WTC11 (cell line): ENCODE data around the gene VLDLR. TPM values are rescaled to one million over a fixed set of nuclear protein-coding genes. Genes with fewer than 3 reads are reported as not detected.

Source experiments
- ATAC-seq: fragments of 200-7000 bp; cut with Tn5 transposase; 2 replicates; pipeline ENCODE4 v1.10.0; 2021; ENCODE audit warnings: mild to moderate bottlenecking, moderate library complexity
- CTCF ChIA-PET: fragments of 300-600 bp; sonication (Branson Sonifier 250); formaldehyde crosslinking; loops from one replicate; lab custom pipeline; 2021; ENCODE audit warnings: antibody characterized with exemption; lab: Charles Lee
- POLR2A ChIA-PET: fragments of 350-600 bp; sonication (Branson Sonifier 250); formaldehyde crosslinking; loops from one replicate; lab custom pipeline; 2021; ENCODE audit warnings: antibody characterized with exemption; lab: Charles Lee
- DNase-seq: peaks from one replicate; pipeline ENCODE4 v3.0.0; 2021; ENCODE audit warnings: low spot score
- H3K27ac Mint-ChIP-seq: 2 replicates; pipeline ENCODE4 v1.8.0; 2021; ENCODE audit warnings: mixed read lengths
- H3K27me3 Mint-ChIP-seq: 2 replicates; pipeline ENCODE4 v1.8.0; 2021; ENCODE audit warnings: low read depth, mild to moderate bottlenecking, moderate library complexity, mixed read lengths
- H3K36me3 Mint-ChIP-seq: 2 replicates; pipeline ENCODE4 v1.8.0; 2021; ENCODE audit warnings: mixed read lengths
- H3K4me1 Mint-ChIP-seq: 2 replicates; pipeline ENCODE4 v1.8.0; 2022; ENCODE audit warnings: mixed read lengths
- H3K4me3 Mint-ChIP-seq: 2 replicates; pipeline ENCODE4 v1.8.0; 2021; ENCODE audit warnings: mild to moderate bottlenecking, moderate library complexity, mixed read lengths
- H3K9me3 Mint-ChIP-seq: 2 replicates; pipeline ENCODE4 v1.8.0; 2021; ENCODE audit warnings: mixed read lengths
- ETV6 ChIP-seq: sonication (generic); formaldehyde crosslinking; IDR thresholded peaks from 2 replicates; pipeline ENCODE4 v1.8.1; 2022; ENCODE audit warnings: mild to moderate bottlenecking, missing genetic modification reagents
- FOXK1 ChIP-seq: sonication (generic); formaldehyde crosslinking; IDR thresholded peaks from 2 replicates; pipeline ENCODE4 v1.8.0; 2022; ENCODE audit warnings: mild to moderate bottlenecking, moderate library complexity, missing genetic modification reagents
- GTF2I ChIP-seq: fragments of 250-450 bp; sonication (Bioruptor Pico); conservative IDR thresholded peaks from 2 replicates; pipeline ENCODE4 v1.4.0; 2021; ENCODE audit warnings: mild to moderate bottlenecking
- NFYB ChIP-seq: sonication (generic); formaldehyde crosslinking; conservative IDR thresholded peaks from 2 replicates; pipeline ENCODE4 v1.8.0; 2022; ENCODE audit warnings: low read depth, missing genetic modification reagents
- PREB ChIP-seq: sonication (generic); formaldehyde crosslinking; IDR thresholded peaks from 2 replicates; pipeline ENCODE4 v1.8.1; 2022; ENCODE audit warnings: mild to moderate bottlenecking, missing genetic modification reagents, moderate library complexity, borderline replicate concordance
- SP1 ChIP-seq: sonication (generic); formaldehyde crosslinking; conservative IDR thresholded peaks from 2 replicates; pipeline ENCODE4 v1.8.1; 2022; ENCODE audit warnings: missing genetic modification reagents
- ZNF138 ChIP-seq: sonication (generic); formaldehyde crosslinking; conservative IDR thresholded peaks from 2 replicates; pipeline ENCODE4 v1.8.1; 2022; ENCODE audit warnings: mild to moderate bottlenecking, moderate library complexity, missing genetic modification reagents
- ZNF317 ChIP-seq: sonication (generic); formaldehyde crosslinking; IDR thresholded peaks from 2 replicates; pipeline ENCODE4 v1.8.1; 2023; ENCODE audit warnings: low read depth, mild to moderate bottlenecking, moderate library complexity, missing genetic modification reagents, borderline replicate concordance
- ZNF416 ChIP-seq: fragments of 250-450 bp; sonication (Bioruptor Pico); IDR thresholded peaks from 2 replicates; pipeline ENCODE4 v1.9.0; 2021; ENCODE audit warnings: mild to moderate bottlenecking, inconsistent platforms
- ZNF671 ChIP-seq: fragments of 250-450 bp; sonication (Bioruptor Pico); IDR thresholded peaks from 2 replicates; pipeline ENCODE4 v1.8.0; 2021; ENCODE audit warnings: mild to moderate bottlenecking
- total RNA-seq: library from RNA; stranded (reverse); gene quantifications from 3 replicates; pipeline ENCODE4 v1.2.3, GENCODE V29; 2021
- TF ChIP-seq, protein P1 (sequence below): sonication (generic); formaldehyde crosslinking; IDR thresholded peaks from 2 replicates; pipeline ENCODE4 v1.8.0; 2023; ENCODE audit warnings: missing genetic modification reagents, mild to moderate bottlenecking, borderline replicate concordance
- TF ChIP-seq, protein P2 (sequence below): sonication (generic); formaldehyde crosslinking; IDR thresholded peaks from 2 replicates; pipeline ENCODE4 v1.8.1; 2023; ENCODE audit warnings: mild to moderate bottlenecking, missing genetic modification reagents, borderline replicate concordance
- TF ChIP-seq, protein P3 (sequence below): sonication (generic); formaldehyde crosslinking; IDR thresholded peaks from 2 replicates; pipeline ENCODE4 v1.8.1; 2022; ENCODE audit warnings: low read depth, mild to moderate bottlenecking, moderate library complexity, missing genetic modification reagents, borderline replicate concordance
- TF ChIP-seq, protein P4 (sequence below): fragments of 250-450 bp; sonication (Bioruptor Pico); IDR thresholded peaks from 2 replicates; pipeline ENCODE4 v2.1.2; 2022; ENCODE audit warnings: mild to moderate bottlenecking, moderate library complexity
- TF ChIP-seq, protein P5 (sequence below): sonication (generic); formaldehyde crosslinking; IDR thresholded peaks from 2 replicates; pipeline ENCODE4 v1.8.0; 2022; ENCODE audit warnings: mild to moderate bottlenecking, missing genetic modification reagents
- TF ChIP-seq, protein P6 (sequence below): sonication (generic); formaldehyde crosslinking; conservative IDR thresholded peaks from 2 replicates; pipeline ENCODE4 v1.8.1; 2023; ENCODE audit warnings: mild to moderate bottlenecking, low read depth, missing genetic modification reagents, moderate library complexity

Gene VLDLR
- total RNA-seq, 1 experiment from 2014 or later, result 40.8 TPM

DNA sequence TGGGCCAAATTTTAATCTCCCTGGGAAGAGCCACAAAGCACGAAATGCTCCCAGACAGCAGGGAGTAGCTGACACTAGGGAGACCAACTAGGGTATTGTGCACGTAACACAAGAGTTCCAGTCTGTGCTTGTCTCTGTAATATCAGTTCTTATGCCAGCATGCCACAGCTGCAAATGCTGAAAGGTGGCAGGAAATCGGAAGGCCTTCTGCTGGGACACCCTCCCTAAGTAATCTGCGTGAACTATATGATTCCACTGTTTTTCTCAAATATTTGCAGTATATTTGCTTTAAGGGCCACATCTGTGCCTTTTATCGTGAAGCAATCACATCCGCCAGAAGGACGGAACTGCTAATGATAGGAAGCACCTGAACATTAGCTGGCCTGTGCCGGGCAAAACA, 12.6 kb downstream of the VLDLR start:
- no peak for DNase-seq
- Mint-ChIP-seq H3K4me3 (no peak overlapping the region), H3K27me3 (no peaks in the 10 kb centered on the region), H3K27ac (peak overlapping the region; percentile 13), H3K9me3 (0 out of 2 replicates have a peak, but pooled peaks cover 3% of the 10 kb centered on the region), H3K36me3 (peaks cover 47% of the 10 kb centered on the region), H3K4me1 (peaks cover 44% of the 10 kb centered on the region)
- CTCF ChIA-PET, result interaction anchor here (0.7 kb wide), 1 partner anchor 453 kb away, joined by 3 read pairs; no protein-coding TSS in a partner anchor
- TF ChIP-seq, protein P1, sequence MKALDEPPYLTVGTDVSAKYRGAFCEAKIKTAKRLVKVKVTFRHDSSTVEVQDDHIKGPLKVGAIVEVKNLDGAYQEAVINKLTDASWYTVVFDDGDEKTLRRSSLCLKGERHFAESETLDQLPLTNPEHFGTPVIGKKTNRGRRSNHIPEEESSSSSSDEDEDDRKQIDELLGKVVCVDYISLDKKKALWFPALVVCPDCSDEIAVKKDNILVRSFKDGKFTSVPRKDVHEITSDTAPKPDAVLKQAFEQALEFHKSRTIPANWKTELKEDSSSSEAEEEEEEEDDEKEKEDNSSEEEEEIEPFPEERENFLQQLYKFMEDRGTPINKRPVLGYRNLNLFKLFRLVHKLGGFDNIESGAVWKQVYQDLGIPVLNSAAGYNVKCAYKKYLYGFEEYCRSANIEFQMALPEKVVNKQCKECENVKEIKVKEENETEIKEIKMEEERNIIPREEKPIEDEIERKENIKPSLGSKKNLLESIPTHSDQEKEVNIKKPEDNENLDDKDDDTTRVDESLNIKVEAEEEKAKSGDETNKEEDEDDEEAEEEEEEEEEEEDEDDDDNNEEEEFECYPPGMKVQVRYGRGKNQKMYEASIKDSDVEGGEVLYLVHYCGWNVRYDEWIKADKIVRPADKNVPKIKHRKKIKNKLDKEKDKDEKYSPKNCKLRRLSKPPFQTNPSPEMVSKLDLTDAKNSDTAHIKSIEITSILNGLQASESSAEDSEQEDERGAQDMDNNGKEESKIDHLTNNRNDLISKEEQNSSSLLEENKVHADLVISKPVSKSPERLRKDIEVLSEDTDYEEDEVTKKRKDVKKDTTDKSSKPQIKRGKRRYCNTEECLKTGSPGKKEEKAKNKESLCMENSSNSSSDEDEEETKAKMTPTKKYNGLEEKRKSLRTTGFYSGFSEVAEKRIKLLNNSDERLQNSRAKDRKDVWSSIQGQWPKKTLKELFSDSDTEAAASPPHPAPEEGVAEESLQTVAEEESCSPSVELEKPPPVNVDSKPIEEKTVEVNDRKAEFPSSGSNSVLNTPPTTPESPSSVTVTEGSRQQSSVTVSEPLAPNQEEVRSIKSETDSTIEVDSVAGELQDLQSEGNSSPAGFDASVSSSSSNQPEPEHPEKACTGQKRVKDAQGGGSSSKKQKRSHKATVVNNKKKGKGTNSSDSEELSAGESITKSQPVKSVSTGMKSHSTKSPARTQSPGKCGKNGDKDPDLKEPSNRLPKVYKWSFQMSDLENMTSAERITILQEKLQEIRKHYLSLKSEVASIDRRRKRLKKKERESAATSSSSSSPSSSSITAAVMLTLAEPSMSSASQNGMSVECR (CRISPR knock-in tag), result no peak
- TF ChIP-seq, protein P2, sequence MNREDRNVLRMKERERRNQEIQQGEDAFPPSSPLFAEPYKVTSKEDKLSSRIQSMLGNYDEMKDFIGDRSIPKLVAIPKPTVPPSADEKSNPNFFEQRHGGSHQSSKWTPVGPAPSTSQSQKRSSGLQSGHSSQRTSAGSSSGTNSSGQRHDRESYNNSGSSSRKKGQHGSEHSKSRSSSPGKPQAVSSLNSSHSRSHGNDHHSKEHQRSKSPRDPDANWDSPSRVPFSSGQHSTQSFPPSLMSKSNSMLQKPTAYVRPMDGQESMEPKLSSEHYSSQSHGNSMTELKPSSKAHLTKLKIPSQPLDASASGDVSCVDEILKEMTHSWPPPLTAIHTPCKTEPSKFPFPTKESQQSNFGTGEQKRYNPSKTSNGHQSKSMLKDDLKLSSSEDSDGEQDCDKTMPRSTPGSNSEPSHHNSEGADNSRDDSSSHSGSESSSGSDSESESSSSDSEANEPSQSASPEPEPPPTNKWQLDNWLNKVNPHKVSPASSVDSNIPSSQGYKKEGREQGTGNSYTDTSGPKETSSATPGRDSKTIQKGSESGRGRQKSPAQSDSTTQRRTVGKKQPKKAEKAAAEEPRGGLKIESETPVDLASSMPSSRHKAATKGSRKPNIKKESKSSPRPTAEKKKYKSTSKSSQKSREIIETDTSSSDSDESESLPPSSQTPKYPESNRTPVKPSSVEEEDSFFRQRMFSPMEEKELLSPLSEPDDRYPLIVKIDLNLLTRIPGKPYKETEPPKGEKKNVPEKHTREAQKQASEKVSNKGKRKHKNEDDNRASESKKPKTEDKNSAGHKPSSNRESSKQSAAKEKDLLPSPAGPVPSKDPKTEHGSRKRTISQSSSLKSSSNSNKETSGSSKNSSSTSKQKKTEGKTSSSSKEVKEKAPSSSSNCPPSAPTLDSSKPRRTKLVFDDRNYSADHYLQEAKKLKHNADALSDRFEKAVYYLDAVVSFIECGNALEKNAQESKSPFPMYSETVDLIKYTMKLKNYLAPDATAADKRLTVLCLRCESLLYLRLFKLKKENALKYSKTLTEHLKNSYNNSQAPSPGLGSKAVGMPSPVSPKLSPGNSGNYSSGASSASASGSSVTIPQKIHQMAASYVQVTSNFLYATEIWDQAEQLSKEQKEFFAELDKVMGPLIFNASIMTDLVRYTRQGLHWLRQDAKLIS (CRISPR knock-in tag), result no peak
- TF ChIP-seq, protein P3, sequence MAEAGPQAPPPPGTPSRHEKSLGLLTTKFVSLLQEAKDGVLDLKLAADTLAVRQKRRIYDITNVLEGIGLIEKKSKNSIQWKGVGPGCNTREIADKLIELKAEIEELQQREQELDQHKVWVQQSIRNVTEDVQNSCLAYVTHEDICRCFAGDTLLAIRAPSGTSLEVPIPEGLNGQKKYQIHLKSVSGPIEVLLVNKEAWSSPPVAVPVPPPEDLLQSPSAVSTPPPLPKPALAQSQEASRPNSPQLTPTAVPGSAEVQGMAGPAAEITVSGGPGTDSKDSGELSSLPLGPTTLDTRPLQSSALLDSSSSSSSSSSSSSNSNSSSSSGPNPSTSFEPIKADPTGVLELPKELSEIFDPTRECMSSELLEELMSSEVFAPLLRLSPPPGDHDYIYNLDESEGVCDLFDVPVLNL, result no peak
- TF ChIP-seq FOXK1 (CRISPR knock-in tag) (no peak), ZNF138 (CRISPR knock-in tag) (no peak), ZNF671 (no peak), ZNF317 (CRISPR knock-in tag) (no peak), ZNF416 (CRISPR knock-in tag) (no peak), GTF2I (CRISPR knock-in tag) (no peak), ETV6 (CRISPR knock-in tag) (no peak), SP1 (CRISPR knock-in tag) (no peak), NFYB (CRISPR knock-in tag) (no peak), PREB (no peak)
- TF ChIP-seq, protein P4, sequence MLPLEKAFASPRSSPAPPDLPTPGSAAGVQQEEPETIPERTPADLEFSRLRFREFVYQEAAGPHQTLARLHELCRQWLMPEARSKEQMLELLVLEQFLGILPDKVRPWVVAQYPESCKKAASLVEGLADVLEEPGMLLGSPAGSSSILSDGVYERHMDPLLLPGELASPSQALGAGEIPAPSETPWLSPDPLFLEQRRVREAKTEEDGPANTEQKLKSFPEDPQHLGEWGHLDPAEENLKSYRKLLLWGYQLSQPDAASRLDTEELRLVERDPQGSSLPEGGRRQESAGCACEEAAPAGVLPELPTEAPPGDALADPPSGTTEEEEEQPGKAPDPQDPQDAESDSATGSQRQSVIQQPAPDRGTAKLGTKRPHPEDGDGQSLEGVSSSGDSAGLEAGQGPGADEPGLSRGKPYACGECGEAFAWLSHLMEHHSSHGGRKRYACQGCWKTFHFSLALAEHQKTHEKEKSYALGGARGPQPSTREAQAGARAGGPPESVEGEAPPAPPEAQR (CRISPR knock-in tag), result no peak
- TF ChIP-seq, protein P5, sequence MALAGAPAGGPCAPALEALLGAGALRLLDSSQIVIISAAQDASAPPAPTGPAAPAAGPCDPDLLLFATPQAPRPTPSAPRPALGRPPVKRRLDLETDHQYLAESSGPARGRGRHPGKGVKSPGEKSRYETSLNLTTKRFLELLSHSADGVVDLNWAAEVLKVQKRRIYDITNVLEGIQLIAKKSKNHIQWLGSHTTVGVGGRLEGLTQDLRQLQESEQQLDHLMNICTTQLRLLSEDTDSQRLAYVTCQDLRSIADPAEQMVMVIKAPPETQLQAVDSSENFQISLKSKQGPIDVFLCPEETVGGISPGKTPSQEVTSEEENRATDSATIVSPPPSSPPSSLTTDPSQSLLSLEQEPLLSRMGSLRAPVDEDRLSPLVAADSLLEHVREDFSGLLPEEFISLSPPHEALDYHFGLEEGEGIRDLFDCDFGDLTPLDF (CRISPR knock-in tag), result no peak
- TF ChIP-seq, protein P6, sequence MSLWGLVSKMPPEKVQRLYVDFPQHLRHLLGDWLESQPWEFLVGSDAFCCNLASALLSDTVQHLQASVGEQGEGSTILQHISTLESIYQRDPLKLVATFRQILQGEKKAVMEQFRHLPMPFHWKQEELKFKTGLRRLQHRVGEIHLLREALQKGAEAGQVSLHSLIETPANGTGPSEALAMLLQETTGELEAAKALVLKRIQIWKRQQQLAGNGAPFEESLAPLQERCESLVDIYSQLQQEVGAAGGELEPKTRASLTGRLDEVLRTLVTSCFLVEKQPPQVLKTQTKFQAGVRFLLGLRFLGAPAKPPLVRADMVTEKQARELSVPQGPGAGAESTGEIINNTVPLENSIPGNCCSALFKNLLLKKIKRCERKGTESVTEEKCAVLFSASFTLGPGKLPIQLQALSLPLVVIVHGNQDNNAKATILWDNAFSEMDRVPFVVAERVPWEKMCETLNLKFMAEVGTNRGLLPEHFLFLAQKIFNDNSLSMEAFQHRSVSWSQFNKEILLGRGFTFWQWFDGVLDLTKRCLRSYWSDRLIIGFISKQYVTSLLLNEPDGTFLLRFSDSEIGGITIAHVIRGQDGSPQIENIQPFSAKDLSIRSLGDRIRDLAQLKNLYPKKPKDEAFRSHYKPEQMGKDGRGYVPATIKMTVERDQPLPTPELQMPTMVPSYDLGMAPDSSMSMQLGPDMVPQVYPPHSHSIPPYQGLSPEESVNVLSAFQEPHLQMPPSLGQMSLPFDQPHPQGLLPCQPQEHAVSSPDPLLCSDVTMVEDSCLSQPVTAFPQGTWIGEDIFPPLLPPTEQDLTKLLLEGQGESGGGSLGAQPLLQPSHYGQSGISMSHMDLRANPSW (CRISPR knock-in tag), result no peak
- POLR2A ChIA-PET, result interaction anchor here (0.6 kb wide), 1 partner anchor 474 kb away, joined by 3 read pairs; no protein-coding TSS in a partner anchor
- no peak for ATAC-seq
